Progenitor cell of endocrine pancreas (in vitro differentiated cells): ENCODE measurements around the gene OR4N5. TPM values are rescaled to one million over a fixed set of nuclear protein-coding genes. Genes with fewer than 3 reads are reported as not detected.
"Not testable (repeated sequence)": the region's sequence is repeated elsewhere in the genome, so short reads cannot be mapped to it uniquely, and the experiment has no call there.

ENCODE experiments used
- DNase-seq: peaks from one replicate; pipeline ENCODE4 v3.0.0; 2021; ENCODE audit warnings: low spot score; ENCODE audit not compliant: unreplicated experiment
- H3K27ac Mint-ChIP-seq: 2 replicates; pipeline ENCODE4 v1.8.0; 2021; ENCODE audit warnings: mild to moderate bottlenecking, moderate library complexity, mixed read lengths
- H3K27me3 Mint-ChIP-seq: 2 replicates; pipeline ENCODE4 v1.8.0; 2021; ENCODE audit warnings: mixed read lengths
- H3K36me3 Mint-ChIP-seq: 2 replicates; pipeline ENCODE4 v1.8.0; 2022; ENCODE audit warnings: mixed read lengths; ENCODE audit not compliant: insufficient read depth
- H3K4me1 Mint-ChIP-seq: 2 replicates; pipeline ENCODE4 v1.8.0; 2021; ENCODE audit warnings: low read depth, mixed read lengths
- H3K4me3 Mint-ChIP-seq: 2 replicates; pipeline ENCODE4 v1.8.0; 2021; ENCODE audit warnings: low read depth, mild to moderate bottlenecking, moderate library complexity, mixed read lengths
- H3K9me3 Mint-ChIP-seq: 2 replicates; pipeline ENCODE4 v1.8.0; 2021; ENCODE audit warnings: low read depth, mixed read lengths
- long read RNA-seq: library from polyadenylated mRNA; unstranded; transcript quantifications from one replicate; pipeline ENCODE4 v2.0.0, GENCODE V29; 2020
- total RNA-seq: library from RNA; stranded (reverse); gene quantifications from 2 replicates; pipeline ENCODE4 v1.2.1, GENCODE V29; 2021
- TF ChIP-seq, protein P1 (sequence below): fragments of 200-600 bp; sonication (generic); IDR thresholded peaks from one replicate; pipeline ENCODE4 v1.5.0; 2021; ENCODE audit warnings: antibody characterized with exemption, mild to moderate bottlenecking; ENCODE audit not compliant: unreplicated experiment

Gene OR4N5, protein sequence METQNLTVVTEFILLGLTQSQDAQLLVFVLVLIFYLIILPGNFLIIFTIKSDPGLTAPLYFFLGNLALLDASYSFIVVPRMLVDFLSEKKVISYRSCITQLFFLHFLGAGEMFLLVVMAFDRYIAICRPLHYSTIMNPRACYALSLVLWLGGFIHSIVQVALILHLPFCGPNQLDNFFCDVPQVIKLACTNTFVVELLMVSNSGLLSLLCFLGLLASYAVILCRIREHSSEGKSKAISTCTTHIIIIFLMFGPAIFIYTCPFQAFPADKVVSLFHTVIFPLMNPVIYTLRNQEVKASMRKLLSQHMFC
- not detected in 2 replicates for total RNA-seq
- long read RNA-seq: 0 reads

DNA sequence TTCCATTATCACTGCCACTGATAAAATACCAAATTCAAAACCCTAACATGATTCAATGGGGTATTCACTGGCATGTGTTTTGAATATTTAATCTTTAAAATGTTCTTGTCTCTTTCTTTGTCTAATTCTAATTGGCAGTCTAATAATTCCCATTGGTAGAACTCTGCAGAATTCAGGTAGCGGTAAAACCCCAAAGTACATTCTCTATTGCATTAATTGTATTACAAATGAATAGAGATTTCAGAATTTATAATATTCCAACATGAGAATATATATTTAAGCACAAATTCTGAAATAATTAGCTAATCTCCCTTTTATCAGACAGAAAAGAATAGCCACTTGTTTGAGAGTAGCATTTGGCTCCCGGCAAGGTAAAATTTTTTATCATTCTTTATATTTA, at the start of gene OR4N5:
Gene OR4N5, plus strand, starts transcription at position 301 of the 400 bp plus-strand sequence. CDS start 4,916 bp downstream, outside the sequence.
- DNase-seq: no peak
- no peaks in the 10 kb centered on the region for H3K27me3 Mint-ChIP-seq
- H3K4me3 Mint-ChIP-seq: no peak within 1 kb of the TSS
- no peak within 1 kb of the TSS for H3K27ac Mint-ChIP-seq
- no peaks in the 10 kb centered on the region for H3K4me1 Mint-ChIP-seq
- peaks cover 62% of the 10 kb centered on the region for H3K9me3 Mint-ChIP-seq
- H3K36me3 Mint-ChIP-seq: no peaks in the 10 kb centered on the region
- TF ChIP-seq, protein P1, sequence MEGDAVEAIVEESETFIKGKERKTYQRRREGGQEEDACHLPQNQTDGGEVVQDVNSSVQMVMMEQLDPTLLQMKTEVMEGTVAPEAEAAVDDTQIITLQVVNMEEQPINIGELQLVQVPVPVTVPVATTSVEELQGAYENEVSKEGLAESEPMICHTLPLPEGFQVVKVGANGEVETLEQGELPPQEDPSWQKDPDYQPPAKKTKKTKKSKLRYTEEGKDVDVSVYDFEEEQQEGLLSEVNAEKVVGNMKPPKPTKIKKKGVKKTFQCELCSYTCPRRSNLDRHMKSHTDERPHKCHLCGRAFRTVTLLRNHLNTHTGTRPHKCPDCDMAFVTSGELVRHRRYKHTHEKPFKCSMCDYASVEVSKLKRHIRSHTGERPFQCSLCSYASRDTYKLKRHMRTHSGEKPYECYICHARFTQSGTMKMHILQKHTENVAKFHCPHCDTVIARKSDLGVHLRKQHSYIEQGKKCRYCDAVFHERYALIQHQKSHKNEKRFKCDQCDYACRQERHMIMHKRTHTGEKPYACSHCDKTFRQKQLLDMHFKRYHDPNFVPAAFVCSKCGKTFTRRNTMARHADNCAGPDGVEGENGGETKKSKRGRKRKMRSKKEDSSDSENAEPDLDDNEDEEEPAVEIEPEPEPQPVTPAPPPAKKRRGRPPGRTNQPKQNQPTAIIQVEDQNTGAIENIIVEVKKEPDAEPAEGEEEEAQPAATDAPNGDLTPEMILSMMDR: no peak

DNA sequence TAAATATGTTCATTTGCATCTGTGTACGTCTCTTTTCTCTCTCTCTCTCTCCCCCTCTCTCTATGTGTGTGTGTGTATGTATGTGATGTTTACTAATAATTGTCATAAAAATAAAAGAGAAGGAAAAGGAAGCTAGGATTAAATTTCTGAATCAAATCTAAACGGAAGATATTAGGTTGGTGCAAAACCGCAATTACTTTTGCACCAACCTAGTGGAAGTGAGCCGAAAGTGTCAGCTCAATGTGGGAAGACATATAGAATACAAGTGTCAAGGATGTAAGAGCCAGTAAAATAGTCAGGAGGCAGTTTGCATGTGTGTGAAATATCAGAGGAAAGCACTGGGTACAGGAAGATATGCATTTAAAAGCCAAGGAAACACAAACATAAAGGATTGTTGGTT, 46.6 kb upstream of the OR4N5 start:
- DNase-seq: no peak
- Mint-ChIP-seq H3K36me3 (peaks cover 1% of the 10 kb centered on the region), H3K27ac (no peak overlapping the region), H3K9me3 (peaks cover 33% of the 10 kb centered on the region), H3K4me3 (no peak overlapping the region), H3K4me1 (no peaks in the 10 kb centered on the region), H3K27me3 (no peaks in the 10 kb centered on the region)
- TF ChIP-seq, protein P1: no peak

DNA sequence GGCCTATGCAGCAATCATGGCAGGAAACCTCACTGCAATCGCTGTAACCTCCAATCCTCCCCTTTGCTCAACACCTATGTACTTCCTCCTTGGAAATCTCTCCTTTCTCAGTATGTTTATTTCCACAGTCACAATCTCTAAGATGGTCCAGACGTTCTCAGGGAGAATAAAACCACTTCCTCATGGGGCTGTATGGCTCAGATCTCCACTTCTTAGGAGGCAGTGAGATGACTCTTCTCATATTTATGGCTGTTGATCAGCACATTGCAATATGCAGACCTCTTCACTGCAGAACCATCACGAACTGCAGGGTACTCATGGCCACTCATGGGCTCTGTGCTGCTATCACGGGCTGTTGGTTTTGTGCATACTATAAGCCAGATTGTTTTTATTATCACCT, 45.2 kb upstream of the OR4N5 start:
- H3K36me3 Mint-ChIP-seq: peaks cover 1% of the 10 kb centered on the region
- DNase-seq: no peak

DNA sequence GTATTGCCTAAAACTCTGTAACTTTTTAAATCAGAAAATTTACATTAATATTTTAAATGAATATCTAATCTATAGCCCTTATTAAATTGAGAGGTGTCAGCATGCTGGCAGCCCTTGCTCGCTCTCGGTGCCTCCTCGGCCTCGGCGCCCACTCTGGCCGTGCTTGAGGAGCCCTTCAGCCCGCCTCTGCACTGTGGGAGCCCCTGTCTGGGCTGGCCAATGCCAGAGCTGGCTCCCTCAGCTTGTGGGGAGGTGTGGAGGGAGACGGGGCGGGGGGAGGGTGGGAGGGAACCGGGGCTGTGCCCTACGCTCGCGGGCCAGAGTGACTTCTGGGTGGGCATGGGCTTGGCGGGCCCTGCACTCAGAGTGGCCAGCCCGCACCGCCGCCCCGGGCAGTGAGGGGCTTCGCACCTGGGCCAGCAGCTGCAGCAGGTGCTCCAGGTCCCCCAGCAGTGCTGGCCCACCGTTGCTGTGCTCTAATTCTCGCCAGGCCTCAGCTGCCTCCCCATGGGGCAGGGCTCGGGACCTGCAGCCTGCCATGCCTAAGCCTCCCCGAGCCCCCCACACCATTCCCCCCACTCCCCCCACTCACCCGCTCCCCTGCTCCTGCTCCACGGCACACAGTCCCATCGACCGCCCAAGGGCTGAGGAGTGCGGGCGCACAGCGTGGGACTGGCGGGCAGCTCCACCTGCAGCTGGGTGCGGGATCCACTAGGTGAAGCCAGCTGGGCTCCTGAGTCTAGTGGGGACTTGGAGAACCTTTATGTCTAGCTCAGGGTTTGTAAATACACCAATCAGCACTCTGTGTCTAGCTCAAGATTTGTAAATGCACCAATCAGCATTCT, 39.5 kb upstream of the OR4N5 start:
- H3K27me3 Mint-ChIP-seq, H3K36me3 Mint-ChIP-seq, H3K4me3 Mint-ChIP-seq, H3K4me1 Mint-ChIP-seq, DNase-seq, H3K27ac Mint-ChIP-seq: not testable (repeated sequence)
- H3K9me3 Mint-ChIP-seq: peaks cover 40% of the 10 kb centered on the region

More for the DNA sequence above, 45.2 kb upstream of the OR4N5 start:
- H3K27me3 Mint-ChIP-seq: no peaks in the 10 kb centered on the region
- TF ChIP-seq, protein P1: no peak
- no peak overlapping the region for H3K27ac Mint-ChIP-seq
- H3K4me3 Mint-ChIP-seq: no peak overlapping the region
- no peaks in the 10 kb centered on the region for H3K4me1 Mint-ChIP-seq
- peaks cover 34% of the 10 kb centered on the region for H3K9me3 Mint-ChIP-seq

DNA sequence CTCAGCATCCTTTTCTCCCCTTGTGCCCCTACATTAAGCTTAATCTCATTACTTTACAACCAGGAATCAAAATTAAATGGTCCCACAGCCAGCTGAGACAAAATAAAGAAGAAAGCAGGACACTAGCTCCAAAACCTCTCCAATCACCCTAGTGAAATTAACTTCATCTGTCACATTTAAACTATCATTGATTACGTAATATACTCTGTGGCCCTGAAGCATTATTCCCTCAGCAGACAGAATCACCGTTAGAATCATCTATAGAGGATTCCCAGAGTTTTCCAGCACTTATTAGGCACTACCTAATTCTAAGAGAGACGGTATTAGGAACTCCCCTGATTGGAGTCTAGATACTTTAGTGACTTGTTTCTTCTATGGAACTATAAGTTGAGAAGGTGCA, 28.2 kb upstream of the OR4N5 start, which contains the start of gene OR4K17:
Gene OR4K17, plus strand, starts transcription at position 302 of the 400 bp plus-strand sequence. CDS start 6,761 bp downstream, outside the sequence.
- TF ChIP-seq, protein P1: no peak
- Mint-ChIP-seq H3K4me3 (no peak within 1 kb of the TSS), H3K27ac (no peak within 1 kb of the TSS), H3K9me3 (peaks cover 37% of the 10 kb centered on the region), H3K36me3 (peaks cover 2% of the 10 kb centered on the region), H3K27me3 (no peaks in the 10 kb centered on the region), H3K4me1 (no peaks in the 10 kb centered on the region)
- no peak for DNase-seq
